GM10266 (cell line): ENCODE results near the gene FSTL3.
"Not testable (repeated sequence)": the region's sequence is repeated elsewhere in the genome, so short reads cannot be mapped to it uniquely, and the experiment has no call there.

Source experiments
- DNase-seq: peaks from one replicate; pipeline ENCODE4 v3.0.0; 2012; ENCODE audit errors: extremely low spot score
- CTCF ChIP-seq: IDR thresholded peaks from 2 replicates; pipeline ENCODE4 v1.5.1; 2012; ENCODE audit warnings: mild to moderate bottlenecking, low read depth; ENCODE audit not compliant: control insufficient read depth, insufficient read depth; ENCODE audit errors: missing control alignments

Gene FSTL3

DNA sequence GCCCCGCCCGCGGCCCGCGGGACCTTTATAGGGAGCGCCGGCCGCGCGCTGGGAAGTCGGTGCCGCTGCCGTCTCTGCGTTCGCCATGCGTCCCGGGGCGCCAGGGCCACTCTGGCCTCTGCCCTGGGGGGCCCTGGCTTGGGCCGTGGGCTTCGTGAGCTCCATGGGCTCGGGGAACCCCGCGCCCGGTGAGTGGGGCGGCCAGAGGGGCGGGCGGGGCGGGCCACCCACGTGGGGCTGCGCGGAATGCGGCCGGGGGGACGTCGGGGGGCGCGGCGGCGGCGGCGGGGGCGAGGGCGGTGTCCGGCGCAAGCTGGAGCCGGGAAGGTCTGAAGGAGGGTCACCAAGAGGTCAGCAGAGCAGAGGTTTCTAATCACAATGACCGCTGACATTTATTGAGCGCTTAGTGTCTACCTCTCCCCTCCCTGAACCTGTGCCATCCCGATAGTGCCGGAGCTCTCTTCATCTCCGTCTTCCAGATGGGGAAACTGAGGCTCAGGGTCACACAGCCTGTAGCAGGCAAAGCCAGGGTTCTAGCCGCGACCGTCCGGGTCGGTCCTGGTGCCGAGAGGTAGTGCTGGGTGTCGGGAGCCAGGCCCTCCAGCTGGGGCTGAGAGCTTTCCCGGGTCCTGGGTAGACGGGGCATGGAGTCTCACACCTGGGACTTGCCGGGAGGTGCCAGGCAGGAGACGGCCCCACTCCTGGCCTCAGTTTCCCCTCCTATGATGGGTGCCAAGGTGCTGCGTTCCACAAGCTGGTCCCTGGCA lies at the start of gene FSTL3:
FSTL3 (plus strand) TSS at position 54 of the 767 bp plus-strand sequence; CDS start at position 86, 32 bp downstream.
- TF ChIP-seq CTCF = no peak
- no peak for DNase-seq

DNA sequence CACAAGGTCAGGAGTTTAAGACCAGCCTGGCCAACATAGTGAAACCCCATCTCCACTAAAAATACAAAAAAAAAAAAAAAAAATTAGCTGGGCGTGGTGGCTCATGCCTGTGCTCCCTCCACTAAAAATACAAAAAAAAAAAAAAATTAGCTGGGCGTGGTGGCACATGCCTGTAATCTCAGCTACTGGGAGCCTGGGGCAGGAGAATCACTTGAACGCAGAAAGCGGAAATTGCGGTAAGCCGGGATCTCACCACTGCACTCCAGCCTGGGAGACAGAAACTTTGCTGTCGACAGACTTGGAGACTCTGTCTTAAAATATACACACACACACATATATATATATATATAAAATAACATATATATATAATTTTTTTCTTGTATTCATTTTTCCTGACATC lies 49.6 kb upstream of the FSTL3 start:
- not testable (repeated sequence) for DNase-seq

GRCh38 chr19:628168-628567 lies 48.0 kb upstream of the FSTL3 start:
- DNase-seq = no peak
- peak; percentile 36 for TF ChIP-seq CTCF

DNA sequence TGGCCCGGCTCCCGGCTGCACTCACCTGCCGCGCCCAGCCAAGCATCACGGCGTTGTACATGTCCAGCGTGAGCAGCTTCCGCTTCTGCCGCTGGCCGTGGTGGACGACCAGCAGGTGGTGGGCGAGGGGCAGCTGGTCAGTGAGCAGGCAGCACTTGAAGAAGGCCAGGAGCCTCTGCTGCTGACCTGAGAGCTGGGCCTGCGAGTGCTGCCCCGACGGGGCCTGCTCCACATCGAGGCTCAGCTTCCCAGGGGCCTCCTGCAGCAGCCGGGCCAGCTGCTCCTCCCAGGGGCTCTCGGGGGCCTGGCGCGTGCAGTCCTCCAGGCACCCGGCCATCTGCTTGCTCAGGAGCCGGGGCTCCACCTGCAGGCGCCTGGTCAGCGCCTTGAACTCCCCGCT lies 46.7 kb upstream of the FSTL3 start:
- DNase-seq = not testable (repeated sequence)

DNA sequence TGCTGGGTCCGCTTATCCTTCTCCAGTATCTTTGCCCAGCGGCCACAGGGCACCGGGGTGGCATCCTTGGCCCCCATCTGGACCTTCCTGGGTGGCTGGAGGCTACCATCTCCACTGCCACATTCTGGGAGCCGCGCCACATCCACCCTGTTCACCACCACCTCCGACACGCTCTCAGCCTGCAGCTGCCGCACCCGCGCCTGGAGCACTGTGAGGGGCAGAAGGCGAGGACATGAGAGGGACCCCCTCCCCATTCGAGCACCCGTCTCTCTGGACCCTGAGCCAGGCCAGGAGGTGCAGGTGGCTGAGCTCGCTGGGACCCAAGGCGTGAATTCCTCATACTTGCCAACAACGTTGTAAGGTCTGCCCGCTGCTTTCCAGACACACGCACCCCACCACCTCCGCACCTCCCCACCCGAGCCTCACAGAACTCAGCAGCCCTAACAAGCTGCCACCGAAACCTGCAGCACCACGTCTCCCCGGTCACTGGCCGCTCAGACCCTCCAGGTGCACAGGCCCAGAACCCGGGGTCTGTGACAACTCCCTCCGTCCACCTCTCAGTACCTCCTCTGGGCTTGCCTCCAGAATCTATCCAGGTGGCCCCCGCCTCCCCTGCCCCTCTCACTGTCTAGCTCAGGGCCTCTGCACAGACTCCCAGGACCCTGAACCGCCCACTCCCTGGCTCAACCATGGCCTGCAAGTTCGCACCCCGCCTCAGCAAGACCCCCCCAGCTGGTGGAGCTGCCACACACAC lies 46.1 kb upstream of the FSTL3 start:
- DNase-seq = no peak
- TF ChIP-seq CTCF = no peak

DNA sequence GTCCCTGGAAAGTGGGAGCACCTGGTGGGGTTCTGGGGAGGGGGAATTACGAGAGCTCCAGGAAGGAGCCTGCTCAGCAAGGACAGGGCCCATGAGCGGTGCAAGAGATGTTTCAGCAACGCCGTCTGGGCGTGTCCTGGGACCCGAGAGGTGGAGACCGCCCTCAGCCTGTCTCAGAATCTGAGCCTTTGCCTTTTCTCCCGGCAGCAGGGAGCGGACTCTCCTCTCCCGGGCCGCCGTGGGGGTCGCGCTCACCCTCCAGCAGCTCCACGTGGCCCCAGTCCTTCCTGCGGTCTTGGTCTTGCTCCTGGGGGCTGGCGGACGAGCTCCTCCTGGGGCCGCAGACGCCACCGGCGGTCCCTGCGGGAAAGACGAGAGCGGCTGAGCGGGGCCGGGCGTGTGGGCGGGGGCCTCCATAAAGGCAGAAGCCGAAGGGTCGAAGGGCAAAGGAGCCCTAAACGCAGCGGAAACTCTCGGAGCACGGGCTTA lies 43.6 kb upstream of the FSTL3 start:
- TF ChIP-seq CTCF = no peak
- peak; percentile 81 for DNase-seq

DNA sequence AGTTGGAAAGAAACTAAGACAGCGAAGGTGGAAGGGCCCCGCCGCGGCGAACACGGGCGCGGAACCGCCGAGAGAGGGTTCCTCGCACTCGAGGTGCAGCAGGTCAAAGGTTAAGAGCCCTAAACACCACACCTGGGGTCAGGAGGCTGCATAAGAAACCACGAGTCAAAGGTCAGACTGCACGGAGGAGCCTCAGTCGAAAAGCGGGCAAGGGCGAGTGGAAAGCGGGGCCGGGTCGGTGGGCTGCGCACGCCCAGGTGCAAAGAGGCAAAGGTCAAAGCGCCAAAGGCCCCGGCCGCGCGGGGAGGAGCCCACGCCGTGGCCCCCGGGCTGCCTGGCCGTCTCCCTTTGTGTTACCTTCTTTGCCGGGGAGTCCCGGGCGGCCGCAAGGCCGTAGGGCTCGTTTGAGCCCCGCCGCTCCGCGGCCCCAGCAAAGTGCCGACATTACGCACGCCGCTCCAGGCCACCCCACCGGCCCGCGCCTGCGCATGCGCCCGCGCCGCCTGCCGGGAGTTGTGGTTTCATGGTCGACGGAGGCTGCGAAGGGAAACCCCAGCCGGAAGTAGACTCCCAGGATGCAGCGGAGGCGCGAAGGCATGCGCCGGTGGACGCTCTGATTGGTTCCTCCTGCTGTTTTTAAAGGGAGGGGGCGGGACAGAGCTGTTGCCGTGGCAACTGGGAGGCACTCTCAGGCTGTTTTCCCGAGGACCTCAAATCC lies 43.0 kb upstream of the FSTL3 start, which contains the start of gene POLRMT:
POLRMT (minus strand) TSS at position 470 of the 718 bp plus-strand sequence; CDS start at position 445, 25 bp downstream.
- no peak for TF ChIP-seq CTCF
- peak; percentile 100 for DNase-seq
